Activated CD8-positive, alpha-beta memory T cell treated with anti-CD3 and anti-CD28 coated beads, Interleukin-2, amount 50 U/mL, for 24 hours (primary cell): ENCODE data around the gene NEURL4.

ENCODE experiments used
- DNase-seq: peaks from one replicate; pipeline ENCODE4 v3.0.0-alpha.2; 2020; ENCODE audit errors: extremely low read depth

NEURL4 gene

DNA sequence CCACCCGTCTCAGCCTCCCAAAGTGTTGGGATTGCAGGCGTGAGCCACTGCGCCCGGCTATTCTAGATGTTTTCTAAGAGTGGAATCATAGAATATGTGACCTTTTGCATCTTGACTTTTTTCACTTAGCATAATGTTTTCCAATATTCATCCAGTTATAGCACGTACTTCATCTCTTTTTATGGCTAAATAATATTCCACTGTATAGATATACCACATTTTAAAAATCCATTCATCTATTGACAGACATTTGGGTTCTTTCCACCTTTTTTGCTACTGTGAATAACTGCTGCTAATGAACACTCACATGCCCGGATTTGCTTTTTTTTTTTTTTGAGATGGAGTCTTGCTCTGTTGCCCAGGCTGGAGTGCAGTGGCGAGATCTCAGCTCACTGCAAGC is 25.0 kb downstream of the NEURL4 start:
- no peak for DNase-seq

DNA sequence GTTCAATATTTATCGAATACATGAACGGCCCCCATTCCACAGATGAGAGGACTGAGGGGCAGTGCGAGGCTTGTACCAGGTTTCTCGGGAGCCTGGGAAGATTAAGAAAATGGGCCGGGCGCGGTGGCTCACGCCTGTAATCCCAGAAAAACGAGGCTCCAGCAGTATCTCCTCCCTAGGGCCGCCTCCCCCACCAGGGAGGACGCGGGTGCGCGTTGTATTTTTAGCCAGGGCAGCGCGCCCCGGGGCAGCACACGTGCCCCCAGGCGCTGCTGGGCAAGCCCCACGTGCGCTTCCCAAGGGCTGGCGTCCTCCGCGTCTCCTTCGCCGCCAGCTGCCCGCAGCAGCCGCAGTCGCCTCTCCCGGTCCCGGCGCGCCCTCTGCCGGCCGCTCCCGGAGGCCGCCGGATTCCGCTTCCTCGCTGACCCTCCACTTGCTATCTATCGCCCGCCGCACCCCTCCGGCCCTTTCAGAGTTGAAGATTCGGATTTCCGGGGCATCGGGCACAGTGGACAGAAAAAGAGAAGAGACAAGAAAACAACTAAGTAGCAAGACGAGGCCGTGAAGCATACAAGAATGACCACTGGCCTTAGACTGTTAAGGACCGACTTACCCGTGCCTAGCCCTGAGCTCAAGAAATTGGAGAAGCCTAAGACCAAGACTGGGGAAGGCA is 32.8 kb downstream of the NEURL4 start:
- no peak for DNase-seq

DNA sequence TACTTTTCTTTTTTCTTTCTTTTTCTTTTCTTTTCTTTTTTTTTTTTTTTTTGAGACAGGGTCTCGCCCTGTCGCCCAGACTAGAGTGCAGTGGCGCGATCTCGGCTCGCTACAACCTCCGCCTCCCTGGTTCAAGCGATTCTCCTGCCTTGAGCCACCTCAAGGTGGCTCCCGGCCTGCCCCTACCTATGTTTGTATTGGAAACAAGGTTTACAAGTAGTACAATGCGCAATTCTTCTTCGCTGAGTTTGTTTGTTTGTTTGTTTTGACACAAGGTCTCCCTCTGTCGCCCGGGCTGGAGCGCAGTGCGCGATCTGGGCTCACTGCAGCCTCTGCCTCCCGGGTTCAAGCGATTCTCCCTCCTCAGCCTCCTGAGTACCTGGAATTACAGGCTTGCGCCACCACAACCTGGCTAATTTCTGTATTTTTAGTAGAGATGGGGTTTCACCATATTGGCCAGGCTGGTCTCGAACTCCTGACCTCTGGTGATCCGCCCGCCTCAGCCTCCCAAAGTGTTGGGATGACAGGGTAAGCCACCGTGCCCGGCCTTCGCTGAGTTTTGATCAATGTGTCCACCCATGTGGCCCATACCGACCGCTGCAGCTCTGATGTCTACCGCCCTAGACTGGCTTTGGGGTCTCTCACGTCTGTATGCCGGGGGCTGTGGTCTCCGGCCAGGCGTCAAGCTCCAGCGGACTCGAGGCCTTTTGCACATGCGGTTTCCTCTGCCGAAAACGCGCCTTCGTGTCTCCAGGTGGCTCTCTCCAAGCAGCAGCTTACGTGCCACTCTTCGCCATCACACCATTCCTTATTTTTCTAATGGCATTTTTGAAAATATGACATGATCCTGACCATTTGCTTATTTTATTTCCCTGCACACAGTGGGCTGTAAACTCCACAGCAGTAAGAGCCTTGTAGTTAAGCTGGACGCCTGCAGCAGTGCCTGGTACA is 33.6 kb downstream of the NEURL4 start:
- no peak for DNase-seq

DNA sequence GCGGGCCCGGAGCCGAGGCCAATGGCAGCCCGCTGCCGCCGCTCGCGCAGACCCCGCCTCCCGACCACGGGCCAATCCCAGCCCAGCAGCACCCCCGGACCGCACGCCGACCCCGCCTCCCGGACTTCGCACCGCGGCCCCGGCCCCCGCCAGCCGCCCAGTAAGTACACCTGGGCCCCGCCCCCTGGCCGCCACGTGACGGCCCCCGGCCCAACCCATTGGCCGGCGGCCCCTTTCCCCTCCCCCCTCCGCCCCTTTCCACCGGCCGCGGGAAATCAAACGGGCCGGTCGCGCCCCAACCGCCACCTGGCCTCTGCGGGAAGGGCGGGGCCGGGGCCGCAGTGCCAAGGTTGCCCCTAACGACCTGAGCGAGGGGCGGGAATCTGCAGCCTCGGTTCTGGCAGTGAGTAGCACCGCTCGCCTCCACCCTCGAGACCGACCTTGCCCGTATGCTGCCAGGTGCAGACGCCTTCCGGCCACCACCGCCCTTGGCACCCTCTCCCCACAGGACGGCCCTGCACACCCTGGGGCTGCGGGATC is 34.5 kb downstream of the NEURL4 start, which contains the start of gene YBX2:
Gene YBX2 (minus strand): TSS at position 26 of the 540 bp plus-strand sequence. CDS start 139 bp downstream, outside the sequence.
- peak; percentile 34 for DNase-seq

DNA sequence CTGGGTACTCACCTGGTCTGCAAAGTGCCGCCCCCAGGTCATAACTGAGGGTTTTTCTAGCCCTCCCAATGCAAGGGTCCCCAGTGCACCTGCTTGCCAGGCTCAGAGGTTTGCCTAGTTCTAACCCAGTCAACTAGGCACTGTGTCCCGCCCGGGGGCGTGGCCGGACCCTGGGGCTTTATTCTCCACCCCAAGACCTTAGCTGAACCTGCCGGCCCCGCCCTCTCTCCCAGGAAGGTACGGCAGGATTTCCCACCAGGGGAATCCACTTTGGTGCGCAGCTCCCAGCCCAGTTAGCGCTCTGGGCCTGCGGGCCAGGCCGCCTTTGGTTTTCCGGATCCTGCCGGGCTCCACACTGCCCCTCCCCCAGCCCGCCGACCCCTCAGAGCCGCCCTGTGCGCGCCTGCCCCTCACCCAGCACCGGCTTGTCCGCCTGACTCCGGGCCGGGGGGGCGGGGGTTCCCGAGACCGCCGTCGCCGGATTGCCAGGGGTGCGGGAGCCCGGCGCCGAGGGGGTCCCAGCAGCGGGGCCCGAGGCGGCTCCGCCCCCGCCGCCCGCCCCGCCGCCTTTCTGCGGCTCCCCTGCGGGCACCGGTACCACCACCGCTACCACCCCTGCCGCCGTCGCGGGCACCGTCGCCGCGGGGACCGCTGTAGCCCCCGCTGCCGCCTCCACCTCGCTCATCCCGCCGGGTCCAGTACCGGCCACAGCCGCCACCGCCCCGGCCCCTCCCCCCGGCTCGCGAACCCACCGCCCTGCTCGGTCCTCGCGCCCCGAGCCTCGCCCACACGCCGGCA is 35.1 kb downstream of the NEURL4 start:
- no peak for DNase-seq

DNA sequence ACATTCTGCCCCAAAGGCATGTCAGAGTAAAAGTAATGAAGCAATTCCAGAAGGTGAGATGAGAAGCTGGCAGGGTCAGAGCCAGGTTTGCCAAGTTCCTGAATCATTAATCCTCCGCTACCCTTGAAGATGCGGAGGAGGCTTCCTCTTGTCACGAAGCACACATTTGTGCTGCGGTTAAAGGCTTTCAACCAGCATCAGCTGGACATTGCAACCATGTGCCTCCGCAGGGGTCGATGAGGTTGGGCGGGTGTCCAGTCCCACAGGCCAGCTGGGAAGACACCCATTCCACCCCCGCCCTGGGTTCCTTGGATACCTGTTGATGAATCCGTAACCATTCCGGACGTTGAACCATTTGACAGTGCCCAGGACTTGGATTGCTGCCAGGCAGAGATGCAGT is 36.0 kb downstream of the NEURL4 start:
- DNase-seq: no peak

DNA sequence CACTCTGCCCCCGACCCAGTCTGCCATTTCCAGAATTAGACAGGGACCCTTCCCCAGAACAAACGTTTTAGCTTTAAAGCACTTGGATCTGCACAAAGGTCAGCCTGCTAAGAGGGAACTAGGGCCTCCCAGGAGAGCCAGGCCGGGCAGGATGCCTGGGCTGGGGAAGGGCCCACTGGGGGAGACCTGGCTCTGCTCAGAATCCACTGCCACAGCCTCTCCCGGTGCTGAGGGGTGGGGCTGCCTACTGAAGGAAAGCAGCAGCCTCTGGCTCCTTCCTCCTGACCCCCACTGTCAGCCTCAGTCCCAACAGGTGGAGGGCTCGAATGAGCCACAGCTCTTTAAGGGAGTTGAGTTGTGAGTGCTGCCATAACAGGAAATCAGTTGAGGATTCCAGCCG is 36.4 kb downstream of the NEURL4 start:
- no peak for DNase-seq

DNA sequence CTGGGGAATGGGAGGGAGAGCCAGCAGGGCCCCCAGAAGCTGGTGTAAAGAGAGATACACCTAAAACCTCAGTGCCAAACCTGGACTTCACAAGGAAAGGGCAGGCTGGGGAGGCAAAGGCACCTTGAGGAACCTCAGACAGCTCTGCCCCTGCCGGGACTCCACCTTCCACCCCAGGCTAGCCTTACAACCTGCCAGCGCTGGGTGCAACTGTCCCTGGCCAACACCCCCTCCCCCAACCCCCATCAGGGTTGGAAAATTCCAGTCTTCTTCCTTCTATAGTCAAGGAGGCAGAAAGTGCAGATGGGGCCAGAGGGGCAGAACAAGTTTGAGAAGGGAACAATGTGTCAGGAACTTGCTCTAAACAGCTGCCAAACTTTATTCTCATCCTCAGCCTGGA is 36.9 kb downstream of the NEURL4 start:
- no peak for DNase-seq

DNA sequence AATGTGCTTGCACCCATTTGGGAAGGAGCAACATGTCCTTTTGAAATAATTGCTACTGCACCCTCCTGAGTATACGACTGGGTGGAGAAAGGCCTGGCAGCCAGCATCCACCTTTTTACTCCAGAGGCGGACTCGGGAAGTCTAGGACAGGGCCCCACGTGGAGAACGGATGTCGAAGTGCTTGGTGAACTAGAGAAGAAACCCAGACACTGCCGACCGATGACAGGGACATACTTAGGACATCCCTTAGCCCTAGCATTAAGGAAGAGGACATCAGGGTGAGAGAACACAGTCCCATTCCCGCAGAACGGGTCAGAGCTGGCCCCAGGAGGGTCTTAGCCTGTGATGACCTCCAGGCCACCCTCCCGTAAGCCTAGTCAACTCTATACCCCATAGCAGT is 38.5 kb downstream of the NEURL4 start:
- no peak for DNase-seq

DNA sequence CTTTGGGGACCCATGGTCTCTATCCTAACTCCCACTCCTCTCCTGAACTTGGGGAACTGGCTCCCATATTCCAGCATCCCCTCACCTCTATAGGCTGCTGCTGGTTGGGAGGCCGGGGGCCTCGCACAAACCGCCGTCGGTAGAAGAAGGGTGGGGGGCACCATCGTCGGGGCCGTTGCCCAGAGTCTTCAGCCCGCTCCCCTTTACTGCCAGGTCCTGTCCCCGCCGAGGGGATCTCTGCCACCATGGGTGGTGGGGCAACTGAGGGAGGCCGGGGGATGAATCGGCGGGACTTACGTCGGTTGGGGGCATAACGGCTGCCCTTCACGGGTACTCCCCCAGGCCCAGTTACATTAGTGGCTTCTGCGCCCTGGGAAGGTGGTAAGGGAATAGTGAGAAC is 39.0 kb downstream of the NEURL4 start:
- no peak for DNase-seq

DNA sequence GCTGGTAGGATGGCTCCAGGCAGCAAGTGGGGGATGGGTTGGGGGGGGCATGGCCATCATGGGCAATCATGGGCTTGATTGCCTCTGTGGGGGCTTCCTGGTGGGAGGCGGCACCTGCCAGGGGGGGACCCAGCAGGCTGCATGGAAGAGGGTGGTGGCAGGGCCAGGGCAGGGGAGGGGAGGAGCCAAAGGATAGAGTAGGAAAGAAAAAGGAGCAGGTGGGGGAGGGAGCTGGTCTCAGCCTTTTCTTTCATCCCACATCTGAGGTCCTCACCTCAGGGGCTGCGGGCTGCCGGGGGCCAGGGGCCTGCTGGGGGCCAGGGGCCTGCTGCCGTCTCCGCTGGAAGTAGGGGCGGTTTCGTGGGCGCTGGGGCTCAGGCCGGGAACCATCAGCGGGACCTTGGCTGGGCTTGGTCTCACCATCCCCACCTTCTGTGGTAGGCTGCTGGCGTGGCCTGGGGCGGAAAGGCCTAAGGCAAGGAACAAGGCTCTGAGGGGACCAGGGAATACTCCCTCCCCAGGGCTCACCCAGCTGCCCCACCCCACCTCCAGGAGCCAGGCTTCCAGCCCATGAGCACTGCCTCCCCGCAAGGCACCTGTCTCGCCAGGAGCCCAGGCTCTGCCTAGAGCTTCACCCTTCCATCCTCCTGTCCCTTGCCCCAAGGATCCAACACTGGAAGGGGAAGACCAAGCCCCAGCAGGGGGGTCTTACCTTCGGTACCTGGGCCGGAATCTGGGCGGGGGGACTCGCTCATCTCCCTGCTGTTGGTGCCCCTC is 39.7 kb downstream of the NEURL4 start:
- no peak for DNase-seq

DNA sequence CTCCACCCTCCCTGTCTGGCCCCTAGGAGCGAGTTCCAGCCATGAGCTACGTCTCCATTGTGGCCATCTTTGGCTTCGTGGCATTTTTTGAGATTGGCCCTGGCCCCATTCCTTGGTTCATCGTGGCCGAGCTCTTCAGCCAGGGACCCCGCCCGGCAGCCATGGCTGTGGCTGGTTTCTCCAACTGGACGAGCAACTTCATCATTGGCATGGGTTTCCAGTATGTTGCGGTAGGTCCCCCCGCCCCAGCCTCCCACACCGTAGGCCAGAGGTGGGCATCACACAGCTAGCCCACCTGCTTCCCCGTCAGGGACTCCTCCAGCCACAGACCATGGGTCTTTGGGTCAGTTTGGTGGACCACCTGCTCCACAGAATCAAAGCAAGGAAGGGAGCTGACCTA is 43.5 kb downstream of the NEURL4 start:
- DNase-seq: no peak

DNA sequence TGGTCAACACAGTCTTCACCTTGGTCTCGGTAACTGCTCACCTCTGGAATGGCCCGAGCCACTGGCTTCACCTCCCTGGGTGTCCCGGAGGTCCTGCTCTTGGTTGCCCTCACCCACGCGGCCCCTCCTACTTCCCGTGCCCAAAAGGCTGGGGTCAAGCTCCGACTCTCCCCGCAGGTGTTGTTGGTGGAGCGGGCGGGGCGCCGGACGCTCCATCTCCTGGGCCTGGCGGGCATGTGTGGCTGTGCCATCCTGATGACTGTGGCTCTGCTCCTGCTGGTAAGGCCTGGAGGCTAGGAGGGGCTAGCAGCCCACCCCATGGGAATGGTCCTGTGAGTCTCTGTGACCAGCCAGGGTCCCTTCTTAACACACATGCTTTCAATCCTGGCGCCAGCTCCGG is 44.2 kb downstream of the NEURL4 start:
- no peak for DNase-seq

DNA sequence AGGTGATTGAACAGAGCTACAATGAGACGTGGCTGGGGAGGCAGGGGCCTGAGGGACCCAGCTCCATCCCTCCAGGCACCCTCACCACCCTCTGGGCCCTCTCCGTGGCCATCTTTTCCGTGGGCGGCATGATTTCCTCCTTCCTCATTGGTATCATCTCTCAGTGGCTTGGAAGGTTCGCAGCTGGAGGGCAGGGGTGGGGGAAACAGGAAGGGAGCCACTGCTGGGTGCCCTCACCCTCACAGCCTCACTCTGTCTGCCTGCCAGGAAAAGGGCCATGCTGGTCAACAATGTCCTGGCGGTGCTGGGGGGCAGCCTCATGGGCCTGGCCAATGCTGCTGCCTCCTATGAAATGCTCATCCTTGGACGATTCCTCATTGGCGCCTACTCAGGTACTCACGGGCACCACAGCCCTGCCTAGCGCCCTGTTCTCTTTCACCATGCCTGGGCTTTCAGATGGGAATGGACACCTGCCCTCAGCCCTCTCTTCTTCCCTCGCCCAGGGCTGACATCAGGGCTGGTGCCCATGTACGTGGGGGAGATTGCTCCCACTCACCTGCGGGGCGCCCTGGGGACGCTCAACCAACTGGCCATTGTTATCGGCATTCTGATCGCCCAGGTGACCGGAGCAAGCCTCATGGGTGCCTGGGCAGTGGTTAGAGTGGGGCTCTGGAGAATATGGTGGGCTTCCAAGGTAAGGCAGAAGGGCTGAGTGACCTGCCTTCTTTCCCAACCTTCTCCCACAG is 45.5 kb downstream of the NEURL4 start:
- no peak for DNase-seq

DNA sequence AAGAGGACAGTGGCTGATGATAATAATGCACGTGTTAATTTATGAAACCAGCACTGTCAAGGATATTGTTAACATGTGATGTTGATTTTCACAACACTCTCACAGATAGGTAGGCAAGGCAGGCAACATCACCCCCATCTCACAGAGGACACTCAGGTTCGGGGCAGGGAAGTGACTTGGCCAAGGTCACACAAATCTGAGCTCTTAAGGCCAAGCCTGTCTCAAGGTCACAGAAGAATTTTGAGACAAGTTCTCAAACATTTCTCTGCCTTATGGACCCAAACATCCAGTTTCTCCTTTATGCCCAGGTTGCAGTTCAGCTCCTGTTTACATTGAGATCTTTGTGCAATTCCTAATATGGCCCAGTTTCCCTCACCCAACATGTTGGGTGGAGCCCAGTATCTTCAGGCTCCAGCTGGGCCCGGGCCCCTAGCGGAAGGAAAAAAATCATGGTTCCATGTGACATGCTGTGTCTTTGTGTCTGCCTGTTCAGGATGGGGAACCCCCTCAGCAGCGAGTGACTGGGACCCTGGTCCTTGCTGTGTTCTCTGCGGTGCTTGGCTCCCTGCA is 46.3 kb downstream of the NEURL4 start:
- no peak for DNase-seq

DNA sequence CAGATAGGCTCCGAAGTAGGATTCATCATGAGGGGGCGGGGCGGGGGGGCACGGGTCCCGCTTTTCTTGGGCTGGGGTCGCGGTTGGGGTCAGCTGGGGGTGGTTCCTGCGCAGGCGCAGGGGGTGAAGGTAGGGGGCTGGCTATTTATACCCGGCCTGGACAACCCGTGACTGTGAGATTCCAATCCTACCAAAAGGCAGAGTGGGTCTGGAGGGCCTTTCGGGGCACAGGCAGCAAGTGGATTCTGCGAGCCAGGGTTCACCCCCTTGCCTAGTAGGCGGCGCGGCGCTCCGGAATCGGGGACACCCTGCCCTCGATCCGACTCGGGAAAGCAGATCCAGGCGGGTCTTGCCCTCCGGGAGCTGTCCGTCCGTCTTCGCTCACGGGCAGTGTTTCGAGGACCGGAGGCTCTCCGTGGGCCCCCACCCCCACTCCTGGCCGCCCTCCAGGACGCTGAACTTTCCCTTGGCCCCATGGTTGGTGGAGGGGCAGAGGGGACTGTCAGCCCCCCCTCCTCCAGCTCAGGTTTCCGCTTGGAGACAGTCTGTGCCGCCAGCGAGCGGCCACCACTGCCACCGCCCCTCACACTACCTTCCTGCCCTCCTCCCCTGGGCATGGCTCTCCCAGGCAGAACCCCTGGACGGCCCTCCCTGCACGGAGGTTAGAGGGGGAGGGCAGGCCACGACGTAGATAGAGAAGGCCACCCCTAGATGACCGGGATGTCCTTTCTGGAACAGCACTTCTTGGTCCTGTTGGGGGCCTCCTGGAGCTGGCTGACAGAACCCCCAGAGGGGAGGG is 47.0 kb downstream of the NEURL4 start:
- DNase-seq: no peak

DNA sequence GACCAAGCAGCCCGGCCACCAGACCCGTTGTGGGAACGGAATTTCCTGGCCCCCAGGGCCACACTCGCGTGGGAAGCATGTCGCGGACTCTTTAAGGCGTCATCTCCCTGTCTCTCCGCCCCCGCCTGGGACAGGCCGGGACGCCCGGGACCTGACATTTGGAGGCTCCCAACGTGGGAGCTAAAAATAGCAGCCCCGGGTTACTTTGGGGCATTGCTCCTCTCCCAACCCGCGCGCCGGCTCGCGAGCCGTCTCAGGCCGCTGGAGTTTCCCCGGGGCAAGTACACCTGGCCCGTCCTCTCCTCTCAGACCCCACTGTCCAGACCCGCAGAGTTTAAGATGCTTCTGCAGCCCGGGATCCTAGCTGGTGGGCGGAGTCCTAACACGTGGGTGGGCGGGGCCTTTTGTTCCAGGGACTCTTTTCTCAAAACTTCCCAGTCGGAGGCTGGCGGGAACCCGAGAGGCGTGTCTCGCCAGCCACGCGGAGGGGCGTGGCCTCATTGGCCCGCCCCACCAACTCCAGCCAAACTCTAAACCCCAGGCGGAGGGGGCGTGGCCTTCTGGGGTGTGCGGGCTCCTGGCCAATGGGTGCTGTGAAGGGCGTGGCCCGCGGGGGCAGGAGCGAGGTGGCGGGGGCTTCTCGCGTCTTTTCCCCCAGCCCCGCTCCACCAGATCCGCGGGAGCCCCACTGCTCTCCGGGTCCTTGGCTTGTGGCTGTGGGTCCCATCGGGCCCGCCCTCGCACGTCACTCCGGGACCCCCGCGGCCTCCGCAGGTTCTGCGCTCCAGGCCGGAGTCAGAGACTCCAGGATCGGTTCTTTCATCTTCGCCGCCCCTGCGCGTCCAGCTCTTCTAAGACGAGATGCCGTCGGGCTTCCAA is 47.8 kb downstream of the NEURL4 start, which contains the start of gene SLC2A4:
Gene SLC2A4 (plus strand): TSS at position 645 of the 879 bp plus-strand sequence. CDS start 217 bp downstream, at position 862.
- peak; percentile 69 for DNase-seq

DNA sequence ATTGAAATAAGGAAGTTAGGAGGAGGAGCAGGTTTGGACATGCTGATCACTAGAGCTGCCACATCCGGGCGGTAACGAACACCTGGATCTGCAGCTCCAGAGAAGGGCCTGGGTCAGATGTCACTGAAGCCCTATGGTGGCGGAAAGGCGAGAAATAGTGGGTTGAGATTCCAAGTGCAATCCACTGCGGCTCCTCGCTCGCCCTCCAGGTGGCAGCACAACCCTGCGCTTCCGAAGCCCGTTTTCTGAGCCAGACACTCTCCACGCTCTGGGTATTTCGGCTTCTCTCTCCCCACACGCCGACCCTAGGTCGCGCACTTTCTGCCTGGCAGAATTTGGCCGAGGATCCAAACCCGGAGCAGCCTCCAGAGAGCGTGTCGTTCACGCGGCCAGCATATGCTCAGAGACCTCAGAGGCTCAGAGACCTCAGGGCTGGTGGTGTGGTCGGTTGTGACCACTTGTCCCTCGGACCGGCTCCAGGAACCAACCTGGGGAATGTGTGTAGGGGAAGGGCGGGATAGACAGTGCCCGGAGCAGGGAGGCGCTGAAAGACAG is 48.5 kb downstream of the NEURL4 start:
- DNase-seq: peak; percentile 66
